ENCODE measurements around the gene SRSF9. TPM values are rescaled to one million over a fixed set of nuclear protein-coding genes. Genes with fewer than 3 reads are reported as not detected.

SRSF9 gene
- total RNA-seq (2021; ENCODE audit: unreplicated experiment), result 297 TPM
- 280 and 293 TPM in 2 replicates for polyA plus RNA-seq (2012)
- Bru-seq, nascent RNA, result percentile 96 among the genes with signal in this experiment
- BruChase-seq, experiment 1, labeled RNA remaining after a 6-hour chase, result percentile 97 among the genes with signal in this experiment
- percentile 96 among the genes with signal in this experiment for BruChase-seq, experiment 2, labeled RNA remaining after a 2-hour chase
- long read RNA-seq, transcript SRSF9-201 (4 exons, 1,201 nt), result major isoform, 314 of 363 reads
- long read RNA-seq, transcript SRSF9-203 (1 exons, 1,704 nt), result minor isoform, 8 of 363 reads
- long read RNA-seq, partial matches to known transcripts, result 1 of 363 reads
- long read RNA-seq, other reads (novel, unspliced or antisense), result 36 of 363 reads

GRCh38 chr12:120469450-120470149, at the start of gene SRSF9:
SRSF9 (minus strand) TSS chr12:120469748; CDS start chr12:120469609, 139 bp downstream.
- BruUV-seq (replicated peaks), result no TSS peak
- TF ChIP-seq SIN3A (IDR thresholded peaks at IDR 0.05; ENCODE audit: low read depth) (no peak), ATF3 (IDR thresholded peaks at IDR 0.05) (no peak), CTCF (IDR thresholded peaks at IDR 0.05 in 2 of 3, conservative IDR thresholded peaks at IDR 0.05 in 1 of 3; ENCODE audit: borderline replicate concordance in 1 of 3, insufficient read depth in 1 of 3, low read depth in 2 of 3, low read length in 2 of 3) (peak in 2 of 3 experiments; percentile 71 to 90; a peak in 4 of 6 replicates), ZFX (IDR thresholded peaks at IDR 0.05) (peak; percentile 79), RAD21 (IDR thresholded peaks at IDR 0.05; ENCODE audit: low read depth) (no peak), TCF7L2 (IDR thresholded peaks at IDR 0.05; ENCODE audit: borderline replicate concordance, extremely low read depth, insufficient read depth, insufficient read length) (peak; percentile 79), POLR2AphosphoS5 (IDR thresholded peaks at IDR 0.05; ENCODE audit: low read depth, low read length) (peak; percentile 94), EZH2phosphoT487 (IDR thresholded peaks at IDR 0.05; ENCODE audit: borderline replicate concordance) (no peak), ZNF274 (IDR thresholded peaks at IDR 0.05; ENCODE audit: low read depth, low read length) (no peak), SP1 (IDR thresholded peaks at IDR 0.05; ENCODE audit: low read depth) (no peak), YY1 (IDR thresholded peaks at IDR 0.05; ENCODE audit: extremely low read depth, insufficient replicate concordance, low read depth, low read length) (peak; percentile 75), CEBPB (IDR thresholded peaks at IDR 0.05; ENCODE audit: low read depth) (no peak), SRF (IDR thresholded peaks at IDR 0.05; ENCODE audit: low read depth) (no peak), EGR1 (IDR thresholded peaks at IDR 0.05; ENCODE audit: low read depth) (no peak), ELF1 (IDR thresholded peaks at IDR 0.05; ENCODE audit: borderline replicate concordance, low read depth) (no peak), EZH2 (IDR thresholded peaks at IDR 0.05) (no peak), CBX3 (IDR thresholded peaks at IDR 0.05; ENCODE audit: low read depth) (no peak), JUND (IDR thresholded peaks at IDR 0.05) (no peak), REST (IDR thresholded peaks at IDR 0.05; ENCODE audit: low read depth) (no peak), MAX (IDR thresholded peaks at IDR 0.05) (no peak), POLR2A (IDR thresholded peaks at IDR 0.05; ENCODE audit: borderline replicate concordance, extremely low read depth, insufficient read depth, insufficient read length) (peak; percentile 47)

More at GRCh38 chr12:120469450-120470149, at the start of gene SRSF9:
- Histone ChIP-seq H3K9me2 (ENCODE audit: insufficient read depth) (no peaks in the 10 kb centered on the region), H3K4me2 (ENCODE audit: low read length) (peak within 1 kb of the TSS; percentile 91), H3K27me3 (ENCODE audit: insufficient read depth, low read length) (no peaks in the 10 kb centered on the region), H2AFZ (ENCODE audit: low read depth, low read length, poor library complexity, severe bottlenecking) (no peak within 1 kb of the TSS), H3K79me2 (ENCODE audit: insufficient read depth, low read length) (peaks cover 69% of the 10 kb centered on the region), H3K4me3 (replicated peaks in 1 of 2; ENCODE audit: low read depth in 1 of 2, low read length in 2 of 2) (peak within 1 kb of the TSS; percentile 80 to 89), H3K27ac (ENCODE audit: low read depth, low read length) (peak within 1 kb of the TSS; percentile 97), H3K9ac (ENCODE audit: low read length) (peak within 1 kb of the TSS; percentile 95), H4K20me1 (ENCODE audit: insufficient read depth) (peaks cover 23% of the 10 kb centered on the region; the same call in 1 of the 2 replicates), H3K36me3 (ENCODE audit: control insufficient read depth in 1 of 2, insufficient read depth in 2 of 2, low read length in 2 of 2) (peaks cover 18 to 19% of the 10 kb centered on the region in 2 experiments), H3K4me1 (ENCODE audit: control insufficient read depth in 1 of 2, insufficient read depth in 2 of 2, low read length in 2 of 2) (peaks cover 31 to 60% of the 10 kb centered on the region in 2 experiments), H3K9me3 (ENCODE audit: control insufficient read depth in 1 of 2, insufficient read depth in 1 of 2, low read depth in 1 of 2, low read length in 2 of 2) (no peaks in the 10 kb centered on the region)
- intact Hi-C loops (cut with micrococcal nuclease), result loop anchor here (5.0 kb wide), 1 partner anchor 132 kb away; no protein-coding TSS in a partner anchor
- peak; percentile 85 for ATAC-seq
- CTCF ChIA-PET, result interaction anchor here (0.6 kb wide), 1 partner anchor 167 kb away, joined by 3 read pairs; the partner anchor contains the start of gene SIRT4
- RAD21 ChIA-PET (ENCODE audit: low non-redundant PET in 1 of 2, low total read pairs in 2 of 2, uncharacterized antibody in 2 of 2, unreplicated experiment in 2 of 2), result interaction anchor here in 1 of 2 experiments (0.5 kb wide), 1 partner anchor 68 kb away, joined by 3 read pairs; no protein-coding TSS in a partner anchor
- peak; percentile 95 for DNase-seq (ENCODE audit: low read depth, low spot score)
- POLR2A ChIA-PET, result interaction anchor here (0.7 to 2.5 kb wide), 7 partner anchors 10 to 269 kb away, joined by 3 to 12 read pairs (median 4); partner anchors contain the start of genes DYNLL1, RNU4-2 and RPLP0
